NCI-H345 treated with DMSO at 0.1 percent for 48 hours (cell line): ENCODE data around the gene PDF.

Experiments
- DNase-seq: peaks from one replicate; lab custom pipeline; 2025; ENCODE audit not compliant: unreplicated experiment; lab: John Stamatoyannopoulos, UW

Gene PDF

GRCh38 chr16:69283851-69284250 lies 46.5 kb downstream of the PDF start:
- no peak for DNase-seq

- DNase-seq = no peak
Observed at GRCh38 chr16:69277413-69277812, 53.0 kb downstream of the PDF start.
